PC-3 (cell line): ENCODE results near the gene TRRAP.

Experiments
- CTCF ChIP-seq: fragments of 300-600 bp; sonication (generic); conservative IDR thresholded peaks from 2 replicates; pipeline ENCODE4 v1.5.1; 2017; ENCODE audit warnings: antibody characterized with exemption, low read depth, mild to moderate bottlenecking, low read length
- EZH2 ChIP-seq: fragments of 300-600 bp; sonication (generic); IDR thresholded peaks from one replicate; pipeline ENCODE4 v1.6.1; 2017; ENCODE audit warnings: antibody characterized with exemption, mild to moderate bottlenecking, low read length; ENCODE audit not compliant: unreplicated experiment

GRCh38 chr7:98930464-98930863, 52.1 kb downstream of the TRRAP start:
- no peak for TF ChIP-seq CTCF
- no peak for TF ChIP-seq EZH2
